GM10248 (cell line): Measurements from ENCODE around the gene EFS.

Experiments
- CTCF ChIA-PET: fragments of 300-600 bp; sonication (Branson Sonifier 250); formaldehyde crosslinking; extraction: SDS; loops from one replicate; lab custom pipeline; 2021; ENCODE audit warnings: antibody characterized with exemption; lab: Yijun Ruan, JAX
- POLR2A ChIA-PET: fragments of 350-650 bp; sonication (Branson Sonifier 250); formaldehyde crosslinking; extraction: SDS; loops from one replicate; lab custom pipeline; 2020; ENCODE audit warnings: antibody characterized with exemption; lab: Yijun Ruan, JAX
- DNase-seq: peaks from one replicate; pipeline ENCODE4 v3.0.0; 2012; ENCODE audit errors: extremely low spot score
- TF ChIP-seq, protein P1 (sequence below): IDR thresholded peaks from 2 replicates; pipeline ENCODE4 v1.5.1; 2012; ENCODE audit warnings: mild to moderate bottlenecking, low read depth; ENCODE audit errors: extremely low read depth, missing control alignments, control extremely low read depth

EFS gene

GRCh38 chr14:23324455-23324846 is 40.5 kb downstream of the EFS start:
- POLR2A ChIA-PET: no interaction called here
- no peak for DNase-seq

DNA sequence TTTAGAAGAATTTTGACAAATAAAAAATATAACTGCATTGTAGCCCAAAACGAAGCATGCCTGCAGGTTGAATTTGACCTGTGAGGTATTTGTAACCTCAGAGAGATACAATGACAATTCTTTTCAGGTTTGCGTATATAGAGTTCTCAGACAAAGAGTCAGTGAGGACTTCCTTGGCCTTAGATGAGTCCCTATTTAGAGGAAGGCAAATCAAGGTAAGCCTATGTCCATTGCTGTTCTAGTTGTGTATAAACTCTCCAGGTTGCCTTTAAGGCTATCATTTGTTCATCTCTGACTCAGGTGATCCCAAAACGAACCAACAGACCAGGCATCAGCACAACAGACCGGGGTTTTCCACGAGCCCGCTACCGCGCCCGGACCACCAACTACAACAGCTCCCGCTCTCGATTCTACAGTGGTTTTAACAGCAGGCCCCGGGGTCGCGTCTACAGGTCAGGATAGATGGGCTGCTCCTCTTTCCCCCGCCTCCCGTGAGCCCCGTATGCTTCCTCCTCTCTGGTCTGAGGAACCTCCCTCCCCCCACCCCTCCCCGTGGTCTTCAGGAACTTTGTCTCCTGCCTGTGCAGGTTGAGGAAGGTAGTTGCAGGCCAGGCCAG is 41.0 kb downstream of the EFS start:
- ChIA-PET POLR2A (interaction anchor here (1.0 to 1.1 kb wide), 2 partner anchors 21 to 22 kb away, joined by 3 read pairs; no protein-coding TSS in a partner anchor), CTCF (interaction anchor here (1.1 to 8.0 kb wide), 6 partner anchors 11 to 203 kb away, joined by 3 to 136 read pairs (median 6); partner anchors contain the start of genes BCL2L2 and PPP1R3E)
- TF ChIP-seq, protein P1, sequence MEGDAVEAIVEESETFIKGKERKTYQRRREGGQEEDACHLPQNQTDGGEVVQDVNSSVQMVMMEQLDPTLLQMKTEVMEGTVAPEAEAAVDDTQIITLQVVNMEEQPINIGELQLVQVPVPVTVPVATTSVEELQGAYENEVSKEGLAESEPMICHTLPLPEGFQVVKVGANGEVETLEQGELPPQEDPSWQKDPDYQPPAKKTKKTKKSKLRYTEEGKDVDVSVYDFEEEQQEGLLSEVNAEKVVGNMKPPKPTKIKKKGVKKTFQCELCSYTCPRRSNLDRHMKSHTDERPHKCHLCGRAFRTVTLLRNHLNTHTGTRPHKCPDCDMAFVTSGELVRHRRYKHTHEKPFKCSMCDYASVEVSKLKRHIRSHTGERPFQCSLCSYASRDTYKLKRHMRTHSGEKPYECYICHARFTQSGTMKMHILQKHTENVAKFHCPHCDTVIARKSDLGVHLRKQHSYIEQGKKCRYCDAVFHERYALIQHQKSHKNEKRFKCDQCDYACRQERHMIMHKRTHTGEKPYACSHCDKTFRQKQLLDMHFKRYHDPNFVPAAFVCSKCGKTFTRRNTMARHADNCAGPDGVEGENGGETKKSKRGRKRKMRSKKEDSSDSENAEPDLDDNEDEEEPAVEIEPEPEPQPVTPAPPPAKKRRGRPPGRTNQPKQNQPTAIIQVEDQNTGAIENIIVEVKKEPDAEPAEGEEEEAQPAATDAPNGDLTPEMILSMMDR: no peak
- DNase-seq: no peak

More at GRCh38 chr14:23324455-23324846, 40.5 kb downstream of the EFS start:
- CTCF ChIA-PET: interaction anchor here (1.2 to 4.8 kb wide), 4 partner anchors 10 to 203 kb away, joined by 3 to 26 read pairs (median 6); no protein-coding TSS in a partner anchor
- TF ChIP-seq, protein P1: no peak

GRCh38 chr14:23322568-23323517 is 42.1 kb downstream of the EFS start:
- POLR2A ChIA-PET: interaction anchor here (1.0 to 2.5 kb wide), 3 partner anchors 20 to 21 kb away, joined by 3 to 26 read pairs (median 3); partner anchors contain the start of gene PPP1R3E
- CTCF ChIA-PET: interaction anchor here (0.6 to 8.0 kb wide), 14 partner anchors 9 to 265 kb away, joined by 3 to 136 read pairs (median 4); partner anchors contain the start of genes ACIN1, BCL2L2, C14orf119 and PPP1R3E
- DNase-seq: no peak
- TF ChIP-seq, protein P1: no peak

GRCh38 chr14:23321572-23322547 is 43.1 kb downstream of the EFS start:
- DNase-seq: no peak
- ChIA-PET POLR2A (interaction anchor here (0.9 to 2.5 kb wide), 5 partner anchors 15 to 227 kb away, joined by 3 to 26 read pairs (median 4); partner anchors contain the start of genes ACIN1, BCL2L2 and PPP1R3E), CTCF (interaction anchor here (0.9 to 8.0 kb wide), 17 partner anchors 7 to 264 kb away, joined by 3 to 136 read pairs (median 4); partner anchors contain the start of genes ACIN1, BCL2L2, C14orf119 and NGDN)
- TF ChIP-seq, protein P1: no peak

DNA sequence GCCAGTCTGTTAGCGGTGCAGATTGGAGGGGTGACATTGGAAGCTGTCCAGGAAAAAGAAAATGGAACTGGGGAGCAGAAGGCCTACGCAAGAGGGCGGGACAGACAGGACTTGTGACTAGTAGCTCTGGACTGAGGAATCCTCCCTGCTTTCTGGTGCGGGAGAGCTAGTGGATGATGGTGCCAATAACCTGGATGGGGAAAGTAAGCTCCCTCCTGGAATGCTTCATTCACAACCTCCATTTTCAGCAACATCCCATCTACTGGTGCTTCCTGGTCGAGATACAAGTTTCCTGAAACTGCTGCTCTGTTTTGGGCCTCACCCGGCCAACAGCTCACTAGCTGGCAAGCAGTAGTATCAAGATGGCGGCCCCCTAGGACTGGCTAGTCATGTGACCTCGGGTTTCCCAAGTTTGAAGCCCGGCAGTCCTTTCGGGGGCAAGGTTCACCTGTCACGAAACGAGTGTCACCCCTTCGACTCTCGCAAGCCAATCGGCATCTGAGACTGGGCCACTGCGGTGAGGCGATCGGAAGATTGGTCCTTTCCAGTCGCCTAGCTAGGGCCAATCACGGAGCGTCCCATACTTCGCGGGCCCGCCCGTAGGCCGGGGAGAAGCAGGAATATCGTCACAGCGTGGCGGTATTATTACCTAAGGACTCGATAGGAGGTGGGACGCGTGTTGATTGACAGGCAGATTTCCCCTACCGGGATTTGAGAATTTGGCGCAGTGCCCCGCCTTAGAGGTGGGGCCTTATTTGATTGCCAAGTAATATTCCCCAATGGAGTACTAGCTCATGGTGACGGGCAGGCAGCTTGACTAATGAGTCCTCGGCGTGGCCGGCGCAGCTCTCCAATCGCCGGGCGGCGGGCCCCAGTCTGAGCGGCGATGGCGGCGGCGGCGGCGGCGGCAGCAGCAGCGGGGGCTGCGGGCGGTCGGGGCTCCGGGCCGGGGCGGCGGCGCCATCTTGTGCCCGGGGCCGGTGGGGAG is 44.1 kb downstream of the EFS start, which contains the start of gene PABPN1:
Gene PABPN1, plus strand, starts transcription at position 874 of the 988 bp plus-strand sequence. Its CDS starts 13 bp downstream, at position 887.
- CTCF ChIA-PET: interaction anchor here (0.8 to 8.0 kb wide), 20 partner anchors 8 to 263 kb away, joined by 3 to 136 read pairs (median 4); partner anchors contain the start of genes ACIN1, BCL2L2, C14orf119 and HOMEZ

More for the DNA sequence above, 44.1 kb downstream of the EFS start, which contains the start of gene PABPN1:
- TF ChIP-seq, protein P1: no peak
- peak; percentile 96 for DNase-seq
- POLR2A ChIA-PET: interaction anchor here (0.8 to 2.5 kb wide), 9 partner anchors 10 to 226 kb away, joined by 3 to 26 read pairs (median 4); partner anchors contain the start of genes ACIN1, BCL2L2, C14orf119 and HOMEZ
